SK-N-SH treated with all-trans-retinoic acid at 6 μM for 48 hours (cell line): ENCODE data around the gene TMEM132C.

Source experiments
- BACH2 ChIP-seq: fragments of 250-450 bp; sonication (Bioruptor Pico); IDR thresholded peaks from 2 replicates; pipeline ENCODE4 v1.9.0; 2021; ENCODE audit warnings: mild to moderate bottlenecking, borderline replicate concordance
- CREB5 ChIP-seq: fragments of 250-450 bp; sonication (Bioruptor Pico); IDR thresholded peaks from 2 replicates; pipeline ENCODE4 v1.5.1; 2020; ENCODE audit warnings: low read depth, mild to moderate bottlenecking, moderate library complexity
- CSDC2 ChIP-seq: fragments of 250-450 bp; sonication (Bioruptor Pico); IDR thresholded peaks from 2 replicates; pipeline ENCODE4 v1.5.0; 2020; ENCODE audit warnings: mild to moderate bottlenecking, moderate library complexity
- ESRRG ChIP-seq: fragments of 250-450 bp; sonication (Bioruptor Pico); IDR thresholded peaks from 2 replicates; pipeline ENCODE4 v1.6.1; 2021; ENCODE audit warnings: mild to moderate bottlenecking
- OSR1 ChIP-seq: fragments of 250-450 bp; sonication (Bioruptor Pico); IDR thresholded peaks from 2 replicates; pipeline ENCODE4 v1.8.0; 2022; ENCODE audit warnings: moderate library complexity, mild to moderate bottlenecking, inconsistent platforms
- PATZ1 ChIP-seq: fragments of 250-450 bp; sonication (Bioruptor Pico); IDR thresholded peaks from 2 replicates; pipeline ENCODE4 v1.8.0; 2020; ENCODE audit warnings: mild to moderate bottlenecking, moderate library complexity, borderline replicate concordance
- POU6F1 ChIP-seq: fragments of 250-450 bp; sonication (Bioruptor Pico); IDR thresholded peaks from 2 replicates; pipeline ENCODE4 v1.8.0; 2021; ENCODE audit warnings: low read depth, mild to moderate bottlenecking, moderate library complexity, borderline replicate concordance
- SNAI2 ChIP-seq: fragments of 250-450 bp; sonication (Bioruptor Pico); IDR thresholded peaks from 2 replicates; pipeline ENCODE4 v1.5.0; 2020; ENCODE audit warnings: mild to moderate bottlenecking, moderate library complexity
- TOX ChIP-seq: fragments of 250-450 bp; sonication (Bioruptor Pico); IDR thresholded peaks from 2 replicates; pipeline ENCODE4 v1.8.0; 2021; ENCODE audit warnings: mild to moderate bottlenecking, moderate library complexity, borderline replicate concordance
- ZC3H10 ChIP-seq: fragments of 250-450 bp; sonication (Bioruptor Pico); IDR thresholded peaks from 2 replicates; pipeline ENCODE4 v1.5.1; 2021; ENCODE audit warnings: mild to moderate bottlenecking, moderate library complexity
- ZFP3 ChIP-seq: fragments of 250-450 bp; sonication (Bioruptor Pico); IDR thresholded peaks from 2 replicates; pipeline ENCODE4 v1.5.0; 2020; ENCODE audit warnings: mild to moderate bottlenecking, moderate library complexity
- ZFP30 ChIP-seq: fragments of 450-650 bp; formaldehyde crosslinking; IDR thresholded peaks from 2 replicates; pipeline ENCODE4 v1.5.0; 2022; ENCODE audit warnings: mild to moderate bottlenecking, moderate library complexity
- ZNF8 ChIP-seq: fragments of 450-650 bp; formaldehyde crosslinking; IDR thresholded peaks from 2 replicates; pipeline ENCODE4 v1.5.0; 2020; ENCODE audit warnings: mild to moderate bottlenecking, moderate library complexity

- TF ChIP-seq ZFP3 (CRISPR knock-in tag) (no peak), SNAI2 (CRISPR knock-in tag) (no peak), CSDC2 (CRISPR knock-in tag) (no peak), ZFP30 (CRISPR knock-in tag) (no peak), BACH2 (CRISPR knock-in tag) (no peak), OSR1 (CRISPR knock-in tag) (no peak), CREB5 (no peak), PATZ1 (CRISPR knock-in tag) (no peak), ESRRG (CRISPR knock-in tag) (no peak), POU6F1 (CRISPR knock-in tag) (no peak), ZC3H10 (CRISPR knock-in tag) (no peak), ZNF8 (CRISPR knock-in tag) (no peak), TOX (no peak)
Measured at GRCh38 chr12:128456922-128457321, 190.0 kb downstream of the TMEM132C start.
